ENCODE results near the gene ONECUT2. TPM values are rescaled to one million over a fixed set of nuclear protein-coding genes. Genes with fewer than 3 reads are reported as not detected.

The ONECUT2 gene
- polyA plus RNA-seq, 3 donors = 0.09 to 0.14 (median 0.13) TPM

DNA sequence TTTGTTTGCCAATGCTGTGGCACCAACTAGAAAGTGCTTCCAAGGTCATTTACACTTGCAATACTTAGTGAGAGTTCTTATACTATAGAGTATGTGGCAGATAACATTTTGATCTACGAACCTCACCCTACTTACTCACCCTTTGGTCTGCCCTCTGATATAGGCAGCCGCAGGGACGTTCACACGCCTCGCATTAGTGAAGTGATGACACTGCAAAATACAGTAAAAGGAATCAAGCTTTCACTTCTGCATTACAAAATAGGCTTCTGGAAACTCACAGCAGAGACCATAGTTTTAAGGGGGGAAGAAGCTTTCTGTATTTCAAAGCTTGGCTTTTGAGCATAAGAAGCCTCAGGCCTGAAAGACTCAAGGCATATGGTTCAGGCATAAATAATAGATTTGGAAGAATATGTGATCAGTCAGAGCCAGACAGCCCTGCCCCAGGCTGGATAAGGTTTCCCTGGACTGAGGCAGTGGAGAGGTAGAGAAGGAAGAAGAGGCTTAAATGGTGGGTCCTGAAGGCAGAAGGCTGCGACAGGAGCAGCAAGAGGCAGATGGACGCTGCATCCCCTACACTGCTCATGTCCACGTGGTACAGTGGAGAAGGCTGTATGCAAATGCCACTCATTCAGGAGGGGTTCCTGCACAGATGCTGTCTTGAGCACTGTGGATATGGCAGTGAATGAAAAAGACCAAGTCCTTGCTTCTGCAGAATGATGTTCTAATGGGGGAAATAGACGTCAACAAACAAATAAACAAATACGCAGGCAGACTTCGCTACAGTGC, 88.2 kb downstream of the ONECUT2 start:
- DNase-seq = no peak

GRCh38 chr18:57527556-57528229, 92.5 kb downstream of the ONECUT2 start:
- no peak for DNase-seq

GRCh38 chr18:57529151-57529550, 94.0 kb downstream of the ONECUT2 start:
- no peak for DNase-seq

- peak; percentile 65 for DNase-seq
Measured at GRCh38 chr18:57533006-57533867, 98.1 kb downstream of the ONECUT2 start.

DNA sequence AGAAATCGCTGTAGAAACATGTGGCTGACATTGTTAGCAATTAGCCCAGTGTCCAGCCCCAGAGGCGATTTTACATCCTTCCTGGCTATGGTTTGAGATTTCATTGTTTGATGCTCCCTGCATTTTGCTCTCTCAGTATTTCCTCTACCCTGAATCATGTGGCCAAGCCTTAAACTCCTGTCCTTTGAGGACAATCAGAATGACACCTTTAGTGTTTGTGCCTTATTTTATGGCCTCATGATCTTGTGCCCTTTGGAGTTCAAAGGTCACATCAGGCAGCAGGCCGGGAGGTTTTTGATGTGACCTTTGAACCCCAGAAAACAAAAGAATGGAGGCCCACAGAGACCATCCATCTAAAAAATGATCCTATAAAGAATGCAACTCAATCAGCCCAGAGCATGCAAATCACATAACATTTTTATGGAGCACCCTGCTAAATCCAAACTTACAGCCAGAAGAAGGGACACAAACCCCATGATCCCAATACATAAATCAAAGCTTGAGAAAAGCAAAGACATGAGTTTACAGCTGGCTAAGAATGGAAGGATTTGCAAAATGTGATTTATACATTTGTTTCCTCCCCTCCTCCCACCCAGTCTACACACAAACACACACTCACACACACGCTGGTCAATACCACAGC, 98.8 kb downstream of the ONECUT2 start:
- peak; percentile 82 for DNase-seq

- DNase-seq = no peak
Measured at GRCh38 chr18:57534511-57534909, 99.3 kb downstream of the ONECUT2 start.

DNA sequence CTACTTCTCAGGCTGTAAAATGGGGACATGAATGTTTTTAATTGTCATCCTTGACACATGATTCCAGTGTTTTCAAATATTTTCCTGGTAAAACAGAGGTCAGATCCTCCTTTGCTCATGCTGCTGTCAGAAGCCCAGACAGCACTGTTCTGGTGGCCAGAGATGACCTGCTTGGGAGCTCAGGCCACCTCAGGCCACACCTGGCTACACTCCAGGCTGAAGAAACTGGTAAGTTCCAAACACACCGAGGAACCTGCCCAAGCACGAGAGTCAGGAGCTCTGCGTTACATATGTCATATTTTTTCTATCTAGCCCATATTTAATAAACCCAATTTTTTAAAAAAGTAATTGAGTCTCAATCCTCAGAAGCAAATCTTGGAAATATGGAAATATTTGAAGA, 103.4 kb downstream of the ONECUT2 start:
- no peak for DNase-seq

DNA sequence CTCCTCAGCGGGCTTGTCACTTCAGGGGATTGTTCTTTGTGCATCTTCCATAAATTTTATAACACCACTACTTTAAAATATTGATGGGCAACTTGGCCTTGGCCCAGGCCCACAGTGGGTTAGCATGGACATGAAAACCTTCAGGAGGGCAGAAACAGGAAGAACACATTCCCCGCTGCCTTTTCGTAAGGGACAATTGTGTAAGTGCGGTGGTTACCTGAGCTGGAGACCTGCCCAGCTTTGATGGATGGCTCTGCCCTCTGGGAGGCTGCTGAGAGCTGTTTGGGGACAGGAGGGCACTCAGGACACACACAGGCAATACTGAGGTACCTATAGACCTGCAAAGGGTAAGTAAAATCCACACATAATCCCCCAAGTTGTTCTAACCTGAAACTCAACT, 104.5 kb downstream of the ONECUT2 start:
- no peak for DNase-seq

Other genes starting within 250 kb of the ONECUT2 start
- under 1 TPM in 1 of 3 donors, not detected in 2; 0.09 TPM for gene ST8SIA3, start 82.8 kb upstream of the ONECUT2 start, polyA plus RNA-seq (ENCODE audit: insufficient read length in 3 of 3)
- 10 to 100 TPM; 31.6 to 43.6 (median 39.0) TPM for gene FECH, start 151.3 kb downstream of the ONECUT2 start, polyA plus RNA-seq (ENCODE audit: insufficient read length in 3 of 3)
- 100 to 1,000 TPM; 178 to 204 (median 192) TPM for gene NARS1, start 186.5 kb downstream of the ONECUT2 start, polyA plus RNA-seq (ENCODE audit: insufficient read length in 3 of 3)

Measured in renal pelvis (tissue), 4 donors.